Panc1 (cell line): ENCODE data around the gene ARFGAP2. TPM values are rescaled to one million over a fixed set of nuclear protein-coding genes. Genes with fewer than 3 reads are reported as not detected.
"Not testable (repeated sequence)": the region's sequence is repeated elsewhere in the genome, so short reads cannot be mapped to it uniquely, and the experiment has no call there.

Source experiments
- ATAC-seq: fragments of 200-7000 bp; cut with Tn5 transposase; 2 replicates; pipeline ENCODE4 v1.9.1; 2020; ENCODE audit warnings: mild to moderate bottlenecking, moderate library complexity
- BruUV-seq: library from RNA; stranded (reverse); fragments of 400-500 nt; replicated peaks from 2 replicates; lab custom pipeline; 2021; lab: Mats Ljungman, UMichigan
- CTCF ChIA-PET: fragments of 300-600 bp; sonication (Branson Sonifier 250); formaldehyde crosslinking; loops from one replicate; lab custom pipeline; 2022; ENCODE audit warnings: antibody characterized with exemption; lab: Charles Lee
- POLR2A ChIA-PET: fragments of 300-600 bp; sonication (Branson Sonifier 250); formaldehyde crosslinking; loops from one replicate; lab custom pipeline; 2022; ENCODE audit warnings: antibody characterized with exemption; lab: Charles Lee
- DNase-seq: peaks from one replicate; pipeline ENCODE4 v3.0.0-alpha.2; 2010; ENCODE audit warnings: low read depth, low spot score
- H3K27ac ChIP-seq: 2 replicates; pipeline ENCODE4 v1.5.1; 2011; ENCODE audit warnings: mild to moderate bottlenecking, low read length, inconsistent platforms
- H3K27me3 ChIP-seq: fragments of 200-500 bp; sonication (Bioruptor generic); 2 replicates; pipeline ENCODE4 v1.6.0; 2014; ENCODE audit warnings: low read length, inconsistent platforms; ENCODE audit not compliant: control insufficient read depth, insufficient read depth
- H3K36me3 ChIP-seq: fragments of 200-500 bp; sonication (Bioruptor generic); 2 replicates; pipeline ENCODE4 v1.5.1; 2014; ENCODE audit warnings: inconsistent platforms, mild to moderate bottlenecking, low read length, moderate library complexity; ENCODE audit not compliant: control insufficient read depth, insufficient read depth
- H3K4me1 ChIP-seq: 2 replicates; pipeline ENCODE4 v1.5.1; 2011; ENCODE audit warnings: inconsistent platforms, mild to moderate bottlenecking, low read length, moderate library complexity; ENCODE audit not compliant: control insufficient read depth, insufficient read depth
- H3K4me3 ChIP-seq, 2 experiments: 2 replicates each; pipeline ENCODE4 v1.5.1; 2011 to 2012; ENCODE audit warnings: low read depth in 2 of 2, low read length in 2 of 2, mild to moderate bottlenecking in 2 of 2, inconsistent platforms in 1 of 2, moderate library complexity in 1 of 2
- H3K9me3 ChIP-seq: fragments of 200-500 bp; sonication (Bioruptor generic); 2 replicates; pipeline ENCODE4 v1.5.1; 2014; ENCODE audit warnings: low read depth, mild to moderate bottlenecking, inconsistent platforms, low read length, moderate library complexity; ENCODE audit not compliant: control insufficient read depth, insufficient read depth
- CTCF ChIP-seq: fragments of 450-650 bp; IDR thresholded peaks from 2 replicates; pipeline ENCODE4 v1.5.1; 2017; ENCODE audit warnings: mild to moderate bottlenecking
- POLR2AphosphoS5 ChIP-seq: IDR thresholded peaks from 2 replicates; pipeline ENCODE4 v1.6.1; 2012; ENCODE audit warnings: mild to moderate bottlenecking, low read depth, low read length, moderate library complexity
- REST ChIP-seq, 2 experiments: IDR thresholded peaks; 2 replicates each; pipeline ENCODE4 v1.6.1; 2011 to 2012; ENCODE audit warnings: low read depth in 2 of 2, control low read depth in 1 of 2, low read length in 1 of 2, mild to moderate bottlenecking in 1 of 2, moderate library complexity in 1 of 2; ENCODE audit not compliant: insufficient read depth in 1 of 2
- SIN3A ChIP-seq: IDR thresholded peaks from 2 replicates; pipeline ENCODE4 v1.6.1; 2012; ENCODE audit warnings: low read depth, mild to moderate bottlenecking, low read length, moderate library complexity, borderline replicate concordance; ENCODE audit not compliant: insufficient read depth
- TCF7L2 ChIP-seq: IDR thresholded peaks from 2 replicates; pipeline ENCODE4 v1.6.1; 2011; ENCODE audit warnings: mild to moderate bottlenecking, low read depth, low read length, inconsistent platforms
- in situ Hi-C: cut with HindIII; loops from 2 replicates; pipeline ENCODE4 v1.10.0; 2016; ENCODE audit warnings: low sequenced_read_pairs, low pct_unique_long_range_greater_than_20kb
- intact Hi-C: fragments of 100-400 bp; cut with micrococcal nuclease; formaldehyde crosslinking; loops from one replicate; pipeline ENCODE4 v1.10.0; 2022; ENCODE audit not compliant: unreplicated experiment
- total RNA-seq: library from RNA; stranded (reverse); gene quantifications from one replicate; pipeline ENCODE4 v1.2.1, GENCODE V29; 2021; ENCODE audit not compliant: unreplicated experiment

ARFGAP2 gene
- total RNA-seq, 1 experiment from 2014 or later: 61.4 TPM

GRCh38 chr11:47191137-47191536 is 14.5 kb upstream of the ARFGAP2 start:
- H3K36me3 ChIP-seq, CTCF ChIA-PET, ATAC-seq, BruUV-seq, H3K4me3 ChIP-seq, intact Hi-C loops, DNase-seq, H3K27me3 ChIP-seq, in situ Hi-C loops, H3K9me3 ChIP-seq: not testable (repeated sequence)
- POLR2A ChIA-PET: interaction anchor here (0.7 kb wide), 2 partner anchors 13 to 52 kb away, joined by 3 to 14 read pairs; no protein-coding TSS in a partner anchor
- Histone ChIP-seq H3K27ac (peak overlapping the region; percentile 20; the same call in 1 of the 2 replicates), H3K4me1 (peaks cover 26% of the 10 kb centered on the region)

- Histone ChIP-seq H3K36me3 (no peaks in the 10 kb centered on the region), H3K9me3 (no peaks in the 10 kb centered on the region), H3K27ac (no peak overlapping the region), H3K27me3 (no peaks in the 10 kb centered on the region), H3K4me3 (no peak overlapping the region), H3K4me1 (peaks cover 33% of the 10 kb centered on the region)
- in situ Hi-C loops: no loop called here
- CTCF ChIA-PET: no interaction called here
- BruUV-seq: no TSS peak
- ATAC-seq (no peak), DNase-seq (peak; percentile 39)
- POLR2A ChIA-PET: no interaction called here
- intact Hi-C loops: no loop called here
- TF ChIP-seq REST (IDR thresholded peaks at IDR 0.05; ENCODE audit: insufficient read depth in 1 of 2, low read depth in 2 of 2, low read length in 1 of 2) (no peak), TCF7L2 (no peak), POLR2AphosphoS5 (no peak)
These were observed 12.6 kb upstream of the ARFGAP2 start for GRCh38 chr11:47189100-47189834.

- Histone ChIP-seq H3K27me3 (no peaks in the 10 kb centered on the region), H3K9me3 (no peaks in the 10 kb centered on the region), H3K4me1 (peaks cover 30% of the 10 kb centered on the region), H3K36me3 (no peaks in the 10 kb centered on the region), H3K27ac (peak overlapping the region; percentile 62), H3K4me3 (no peak overlapping the region)
- BruUV-seq: no TSS peak
- no peak for ATAC-seq
- TF ChIP-seq CTCF (no peak), POLR2AphosphoS5 (no peak), SIN3A (no peak)
- CTCF ChIA-PET: interaction anchor here (0.8 kb wide), 1 partner anchor 71 kb away, joined by 4 read pairs; no protein-coding TSS in a partner anchor
- no peak for DNase-seq
- in situ Hi-C loops (no loop called here), intact Hi-C loops (no loop called here)
- POLR2A ChIA-PET: interaction anchor here (1.0 kb wide), 1 partner anchor 26 kb away, joined by 3 read pairs; no protein-coding TSS in a partner anchor
These were observed 11.6 kb upstream of the ARFGAP2 start for GRCh38 chr11:47188259-47188658.
